Occipital lobe (tissue), 2 donors: ENCODE results near the gene VPS16. TPM values are rescaled to one million over a fixed set of nuclear protein-coding genes. Genes with fewer than 3 reads are reported as not detected.
"Not testable (repeated sequence)": the region's sequence is repeated elsewhere in the genome, so short reads cannot be mapped to it uniquely, and the experiment has no call there.

ENCODE experiments used
- DNase-seq: peaks from one replicate; lab custom pipeline; 2025; lab: John Stamatoyannopoulos, UW
- total RNA-seq: library from RNA; depleted of rRNA; stranded (reverse); fragments of >200 nt; gene quantifications from one replicate; pipeline ENCODE4 v1.2.3, GENCODE V29; 2014

Gene VPS16
- total RNA-seq, 1 donor from 2014 or later = 51.3 TPM

- no peak for DNase-seq
Measured at GRCh38 chr20:2869381-2869780, 28.8 kb downstream of the VPS16 start.

GRCh38 chr20:2871111-2871465 is 30.5 kb downstream of the VPS16 start:
- DNase-seq = no peak

- no peak for DNase-seq
Measured at GRCh38 chr20:2871661-2872458, 31.3 kb downstream of the VPS16 start.

- peak; percentile 73 for DNase-seq
Measured at GRCh38 chr20:2872459-2873009, 32.0 kb downstream of the VPS16 start.

- peak; percentile 90 for DNase-seq
Measured at GRCh38 chr20:2873010-2873746, 32.6 kb downstream of the VPS16 start, which contains the start of gene PTPRA. TSS of gene PTPRA (plus strand) at chr20:2873481. CDS start at chr20:2964278, 90,797 bp downstream.

GRCh38 chr20:2873747-2874041 is 33.1 kb downstream of the VPS16 start:
- no peak for DNase-seq

GRCh38 chr20:2874456-2874855 is 33.9 kb downstream of the VPS16 start:
- DNase-seq = no peak

GRCh38 chr20:2875690-2876203 is 35.2 kb downstream of the VPS16 start:
- DNase-seq = no peak

- DNase-seq = no peak
Measured at GRCh38 chr20:2878515-2878914, 38.0 kb downstream of the VPS16 start.

- peak; percentile 66 for DNase-seq
Measured at GRCh38 chr20:2879146-2879545, 38.6 kb downstream of the VPS16 start.

GRCh38 chr20:2880650-2881049 is 40.1 kb downstream of the VPS16 start:
- DNase-seq = no peak

- DNase-seq = no peak
Measured at GRCh38 chr20:2883726-2884637, 43.4 kb downstream of the VPS16 start.

GRCh38 chr20:2887715-2888114 is 47.2 kb downstream of the VPS16 start:
- no peak for DNase-seq

GRCh38 chr20:2888224-2888955 is 47.8 kb downstream of the VPS16 start:
- DNase-seq = no peak

- DNase-seq = no peak
Measured at GRCh38 chr20:2889209-2889608, 48.7 kb downstream of the VPS16 start.

- no peak for DNase-seq
Measured at GRCh38 chr20:2889797-2890196, 49.3 kb downstream of the VPS16 start.

- no peak for DNase-seq
Measured at GRCh38 chr20:2890742-2891141, 50.2 kb downstream of the VPS16 start.

- DNase-seq = no peak
Measured at GRCh38 chr20:2891343-2891742, 50.8 kb downstream of the VPS16 start.

GRCh38 chr20:2892376-2892775 is 51.8 kb downstream of the VPS16 start:
- DNase-seq = no peak

- DNase-seq = no peak
Measured at GRCh38 chr20:2894221-2894620, 53.7 kb downstream of the VPS16 start.

GRCh38 chr20:2895154-2895553 is 54.6 kb downstream of the VPS16 start:
- not testable (repeated sequence) for DNase-seq
